Amniotic stem cell (primary cell): ENCODE data around the gene CD101.
"Not testable (repeated sequence)": the region's sequence is repeated elsewhere in the genome, so short reads cannot be mapped to it uniquely, and the experiment has no call there.

Experiments
- DNase-seq: peaks from one replicate; lab custom pipeline; 2025; lab: John Stamatoyannopoulos, UW

Gene CD101, protein sequence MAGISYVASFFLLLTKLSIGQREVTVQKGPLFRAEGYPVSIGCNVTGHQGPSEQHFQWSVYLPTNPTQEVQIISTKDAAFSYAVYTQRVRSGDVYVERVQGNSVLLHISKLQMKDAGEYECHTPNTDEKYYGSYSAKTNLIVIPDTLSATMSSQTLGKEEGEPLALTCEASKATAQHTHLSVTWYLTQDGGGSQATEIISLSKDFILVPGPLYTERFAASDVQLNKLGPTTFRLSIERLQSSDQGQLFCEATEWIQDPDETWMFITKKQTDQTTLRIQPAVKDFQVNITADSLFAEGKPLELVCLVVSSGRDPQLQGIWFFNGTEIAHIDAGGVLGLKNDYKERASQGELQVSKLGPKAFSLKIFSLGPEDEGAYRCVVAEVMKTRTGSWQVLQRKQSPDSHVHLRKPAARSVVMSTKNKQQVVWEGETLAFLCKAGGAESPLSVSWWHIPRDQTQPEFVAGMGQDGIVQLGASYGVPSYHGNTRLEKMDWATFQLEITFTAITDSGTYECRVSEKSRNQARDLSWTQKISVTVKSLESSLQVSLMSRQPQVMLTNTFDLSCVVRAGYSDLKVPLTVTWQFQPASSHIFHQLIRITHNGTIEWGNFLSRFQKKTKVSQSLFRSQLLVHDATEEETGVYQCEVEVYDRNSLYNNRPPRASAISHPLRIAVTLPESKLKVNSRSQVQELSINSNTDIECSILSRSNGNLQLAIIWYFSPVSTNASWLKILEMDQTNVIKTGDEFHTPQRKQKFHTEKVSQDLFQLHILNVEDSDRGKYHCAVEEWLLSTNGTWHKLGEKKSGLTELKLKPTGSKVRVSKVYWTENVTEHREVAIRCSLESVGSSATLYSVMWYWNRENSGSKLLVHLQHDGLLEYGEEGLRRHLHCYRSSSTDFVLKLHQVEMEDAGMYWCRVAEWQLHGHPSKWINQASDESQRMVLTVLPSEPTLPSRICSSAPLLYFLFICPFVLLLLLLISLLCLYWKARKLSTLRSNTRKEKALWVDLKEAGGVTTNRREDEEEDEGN

DNA sequence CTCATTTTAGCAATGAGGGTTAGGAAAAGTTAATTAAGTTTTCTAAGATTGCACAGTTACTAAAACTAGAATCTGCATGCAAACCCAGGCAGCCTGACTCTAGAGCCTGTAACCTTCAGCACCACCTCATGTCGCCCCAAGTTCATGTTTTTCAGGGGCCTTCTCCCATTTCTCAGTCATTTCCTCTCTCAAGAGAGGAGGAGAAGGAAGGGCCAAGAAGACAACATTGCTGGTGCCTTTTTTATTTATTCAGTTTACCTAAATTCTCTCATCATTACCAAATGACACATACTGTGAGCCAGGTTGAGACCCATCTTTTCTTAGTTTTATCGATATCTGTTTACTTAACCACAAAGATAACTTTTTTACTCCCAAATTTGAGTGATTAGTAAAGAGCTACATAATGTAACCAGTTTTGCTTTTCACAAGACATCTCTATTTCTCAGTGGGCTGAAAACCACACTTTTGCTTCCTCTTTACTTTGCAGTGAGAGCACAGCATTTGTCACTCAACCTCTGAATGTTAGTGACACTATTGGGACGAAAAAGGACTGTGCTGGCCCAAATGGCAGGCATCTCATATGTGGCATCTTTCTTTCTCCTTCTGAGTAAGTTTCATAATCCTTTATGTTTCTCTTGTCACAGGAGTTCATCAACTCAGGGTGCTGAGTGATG lies at the start of gene CD101:
Gene CD101 (plus strand): TSS at position 507 of the 674 bp plus-strand sequence. CDS start 58 bp downstream, at position 565.
- no peak for DNase-seq

DNA sequence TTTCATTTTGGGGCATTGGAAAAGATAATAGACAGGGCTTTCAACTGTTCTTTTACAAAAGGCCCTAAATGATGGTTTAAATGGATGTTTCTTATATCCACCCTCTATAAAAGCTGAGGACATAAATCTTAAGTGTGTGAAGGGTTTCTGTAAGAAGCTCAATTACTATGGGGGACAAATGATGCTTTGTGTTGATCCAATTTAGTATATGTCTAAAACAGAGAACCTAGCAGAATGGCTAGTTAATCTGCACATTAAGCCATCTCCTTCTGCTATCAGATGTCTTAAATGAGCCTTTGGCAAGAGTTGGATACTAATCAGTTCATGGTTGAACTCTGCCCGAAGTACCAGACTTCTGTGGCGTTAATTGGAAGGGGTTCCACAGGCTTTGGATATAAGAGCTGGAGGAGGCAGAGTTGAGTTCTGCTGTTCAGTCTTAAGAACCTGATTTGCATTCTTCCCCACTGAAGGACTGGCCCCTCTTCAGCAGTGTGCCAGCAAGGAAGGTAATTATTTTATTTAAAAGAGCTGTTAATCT lies 48.8 kb upstream of the CD101 start:
- DNase-seq, result no peak

DNA sequence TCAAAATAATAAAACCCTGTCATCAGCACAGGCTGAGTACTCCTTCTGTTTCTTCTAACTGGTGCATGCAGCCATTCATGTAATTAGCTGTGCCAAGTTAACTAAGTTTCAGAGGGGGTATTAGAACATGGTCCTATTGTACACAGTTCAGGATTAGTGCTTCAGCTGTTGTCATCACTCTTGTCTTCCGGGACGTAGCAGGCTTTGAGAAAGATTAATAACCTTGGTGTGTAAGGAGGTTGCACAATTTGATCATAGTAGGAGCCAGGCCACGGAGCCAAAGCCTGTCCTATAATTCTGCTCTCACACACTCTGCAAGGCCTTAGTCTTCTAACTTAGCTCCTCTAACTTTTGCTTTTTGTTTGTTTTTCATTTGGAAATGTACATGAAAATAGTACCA lies 47.1 kb upstream of the CD101 start:
- DNase-seq, result no peak

DNA sequence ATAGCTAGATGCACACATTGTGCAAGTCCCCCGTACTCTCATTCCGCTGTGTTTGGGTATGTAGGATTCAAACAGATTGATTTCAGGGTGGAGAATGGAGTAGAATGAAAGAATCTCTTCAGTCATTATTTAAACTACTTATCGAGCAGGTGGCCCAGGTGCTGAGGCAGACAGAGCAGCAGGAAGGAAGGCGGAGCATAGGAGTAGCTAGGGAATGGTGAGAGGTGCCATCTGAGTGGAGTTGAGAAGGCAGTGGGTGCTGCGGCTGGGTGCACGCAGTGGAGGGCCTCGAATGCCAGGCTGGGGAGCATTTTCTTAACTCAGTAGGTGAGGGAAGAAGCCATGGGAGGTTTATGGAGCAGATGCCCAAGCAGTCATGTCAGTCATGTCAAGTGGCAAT lies 45.2 kb upstream of the CD101 start:
- DNase-seq, result no peak

DNA sequence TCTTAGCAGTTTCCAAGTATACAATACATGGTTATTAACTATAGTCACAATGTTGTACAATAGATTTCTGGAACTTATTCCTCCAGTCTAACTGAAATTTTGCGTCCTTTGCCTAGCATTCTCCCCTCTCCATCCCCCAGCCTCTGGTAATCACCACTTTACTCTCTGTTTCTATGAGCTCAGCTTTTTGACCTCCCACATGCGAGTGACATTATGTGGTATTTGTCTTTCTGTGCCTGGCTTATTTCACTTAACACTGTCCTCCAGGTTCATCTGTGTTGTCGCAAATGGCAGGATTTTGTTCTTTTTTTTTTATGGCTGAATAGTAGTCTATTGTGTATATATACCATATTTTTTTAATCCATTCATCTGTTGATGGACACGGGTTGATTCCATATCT lies 43.9 kb upstream of the CD101 start:
- no peak for DNase-seq

DNA sequence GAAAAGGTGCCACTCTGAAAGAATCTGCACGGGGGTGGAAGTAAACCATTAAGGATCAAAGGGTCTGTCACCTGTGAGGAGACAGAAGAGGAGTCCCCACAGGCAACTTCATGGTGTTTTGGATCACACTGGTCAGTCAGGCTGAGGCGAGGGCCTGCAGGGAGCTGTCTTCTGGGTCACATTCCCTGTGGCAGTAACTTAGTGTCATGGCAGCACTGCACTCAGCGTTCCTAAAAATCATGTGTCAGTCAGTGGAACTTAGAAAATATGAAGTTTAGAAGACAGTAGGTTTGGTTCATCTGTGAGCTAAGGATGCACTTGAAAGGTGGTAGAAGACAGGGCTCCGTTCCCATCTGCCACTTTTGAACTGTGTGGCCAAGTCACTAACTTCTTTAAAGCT lies 43.5 kb upstream of the CD101 start:
- no peak for DNase-seq

DNA sequence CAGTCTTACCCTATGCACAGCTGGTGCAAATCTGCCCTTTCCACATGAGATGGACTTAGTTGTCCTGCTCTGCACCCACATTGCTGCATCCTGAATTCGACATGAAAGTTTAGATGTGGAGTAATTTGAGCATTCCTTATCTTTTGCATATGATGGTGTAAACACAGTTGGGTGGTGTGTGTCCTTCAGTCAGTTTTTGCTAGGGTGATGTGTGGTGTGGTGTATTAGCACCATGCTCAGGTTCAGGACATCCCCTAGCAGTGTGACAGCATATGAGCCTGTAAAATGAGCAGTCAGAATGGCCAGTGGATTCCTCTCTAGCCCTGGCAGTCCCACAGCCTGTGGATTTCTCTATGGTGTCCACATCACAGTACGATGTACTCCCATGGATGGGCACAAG lies 42.6 kb upstream of the CD101 start:
- DNase-seq, result no peak

DNA sequence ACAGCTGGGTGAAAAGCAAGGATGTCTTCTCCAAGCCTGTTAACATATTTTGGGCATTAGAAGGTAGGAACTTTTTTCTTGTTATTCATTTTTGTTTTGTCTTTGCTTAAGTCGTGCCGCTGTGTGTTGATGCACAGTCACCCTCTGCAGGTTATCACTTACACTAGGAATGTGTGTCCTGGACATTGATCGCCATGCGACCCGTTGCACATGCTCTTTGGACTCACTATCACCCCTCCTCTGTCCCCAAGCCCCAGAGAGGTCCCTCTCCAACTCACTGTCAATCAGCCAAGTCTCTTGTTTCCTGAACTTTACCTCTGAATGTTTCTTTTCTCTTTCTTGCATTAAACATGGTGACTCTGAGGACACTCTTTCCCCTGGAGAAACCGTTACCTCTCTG lies 40.0 kb upstream of the CD101 start:
- DNase-seq, result no peak

DNA sequence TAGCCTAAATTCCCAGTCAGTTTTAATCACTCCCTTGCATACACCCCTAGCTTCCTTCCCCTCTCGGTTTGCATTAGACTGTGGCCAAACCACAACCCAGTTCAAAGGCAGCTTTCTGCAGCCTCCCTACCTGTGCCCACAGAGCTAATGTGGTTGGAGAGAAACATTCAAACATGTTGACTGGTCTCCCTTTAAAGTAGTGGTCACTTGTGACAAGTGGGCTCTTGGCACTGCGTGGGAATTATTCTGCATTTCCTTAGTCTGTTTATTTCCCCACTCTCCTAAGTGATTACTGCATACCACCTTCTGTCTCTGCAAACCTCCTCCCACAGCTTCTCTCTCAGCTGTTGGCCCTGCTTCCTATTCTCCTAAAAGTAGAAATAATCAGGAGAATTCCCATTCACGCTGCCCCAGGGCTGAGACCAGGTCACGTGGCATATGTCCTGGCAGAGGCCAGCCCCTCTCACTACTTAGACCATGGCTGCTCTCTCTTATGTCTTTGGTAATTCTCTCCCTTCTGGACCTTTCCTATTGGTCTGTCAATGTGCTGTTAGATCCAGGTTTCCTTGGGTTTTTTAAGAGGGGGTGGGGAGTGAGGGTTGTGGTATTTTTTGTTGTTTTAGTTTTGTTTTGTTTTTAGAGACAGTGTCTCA lies 38.4 kb upstream of the CD101 start:
- DNase-seq, result no peak

DNA sequence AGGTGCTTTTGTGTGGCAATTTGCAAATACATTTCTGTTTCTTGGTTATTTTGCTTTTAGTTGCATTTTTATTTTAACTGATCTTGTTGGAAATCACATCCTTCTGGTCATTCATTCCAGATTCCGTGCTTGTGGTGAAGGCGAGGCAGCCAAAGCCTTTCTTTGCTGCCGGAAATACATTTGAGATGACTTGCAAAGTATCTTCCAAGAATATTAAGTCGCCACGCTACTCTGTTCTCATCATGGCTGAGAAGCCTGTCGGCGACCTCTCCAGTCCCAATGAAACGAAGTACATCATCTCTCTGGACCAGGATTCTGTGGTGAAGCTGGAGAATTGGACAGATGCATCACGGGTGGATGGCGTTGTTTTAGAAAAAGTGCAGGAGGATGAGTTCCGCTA lies 34.8 kb upstream of the CD101 start:
- no peak for DNase-seq

DNA sequence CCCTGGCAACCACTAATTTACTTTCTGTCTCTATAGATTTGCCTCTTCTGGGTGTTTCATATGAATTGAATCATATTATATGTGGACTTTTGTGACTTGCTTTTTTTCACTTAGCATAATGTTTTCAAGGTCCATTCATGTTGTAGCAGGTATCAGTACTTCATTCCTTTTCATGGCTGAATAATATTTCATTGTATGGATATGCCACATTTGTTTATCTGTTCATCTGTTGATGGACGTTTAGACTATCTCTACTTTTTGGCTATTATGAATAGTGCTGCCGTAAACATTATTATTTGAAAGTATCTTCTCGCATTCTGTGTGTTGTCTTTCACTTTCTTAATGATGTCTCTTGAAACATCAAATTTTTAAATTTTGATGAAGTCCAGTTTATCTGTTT lies 32.8 kb upstream of the CD101 start:
- no peak for DNase-seq

DNA sequence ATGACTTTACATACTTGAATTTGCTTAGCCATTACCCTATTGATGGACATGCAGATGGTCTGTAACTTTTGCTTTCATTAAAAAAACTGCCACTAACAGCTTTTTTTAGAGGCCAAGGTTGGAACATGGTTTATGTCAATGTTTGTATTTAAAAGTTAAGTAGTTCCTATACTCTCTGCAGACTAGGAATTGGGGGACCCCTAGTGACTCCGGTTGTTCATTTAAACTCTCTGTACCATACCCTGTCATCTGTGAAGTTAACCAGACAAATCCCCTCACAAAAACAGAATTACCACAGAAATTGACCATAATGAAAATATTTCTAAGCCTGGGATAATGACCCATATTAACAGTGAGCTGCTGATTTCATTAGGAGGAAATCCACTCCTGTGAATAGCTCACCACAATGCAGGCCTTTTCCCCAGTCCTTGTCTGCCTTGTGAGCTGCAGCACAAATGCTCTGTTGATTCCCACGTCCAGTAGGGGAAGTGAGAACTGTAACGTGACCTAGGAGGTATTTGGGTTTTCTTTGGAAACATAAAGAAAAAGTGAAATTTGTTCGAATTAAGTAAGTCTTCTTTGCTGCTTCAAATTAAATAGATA lies 30.2 kb upstream of the CD101 start:
- DNase-seq, result no peak

DNA sequence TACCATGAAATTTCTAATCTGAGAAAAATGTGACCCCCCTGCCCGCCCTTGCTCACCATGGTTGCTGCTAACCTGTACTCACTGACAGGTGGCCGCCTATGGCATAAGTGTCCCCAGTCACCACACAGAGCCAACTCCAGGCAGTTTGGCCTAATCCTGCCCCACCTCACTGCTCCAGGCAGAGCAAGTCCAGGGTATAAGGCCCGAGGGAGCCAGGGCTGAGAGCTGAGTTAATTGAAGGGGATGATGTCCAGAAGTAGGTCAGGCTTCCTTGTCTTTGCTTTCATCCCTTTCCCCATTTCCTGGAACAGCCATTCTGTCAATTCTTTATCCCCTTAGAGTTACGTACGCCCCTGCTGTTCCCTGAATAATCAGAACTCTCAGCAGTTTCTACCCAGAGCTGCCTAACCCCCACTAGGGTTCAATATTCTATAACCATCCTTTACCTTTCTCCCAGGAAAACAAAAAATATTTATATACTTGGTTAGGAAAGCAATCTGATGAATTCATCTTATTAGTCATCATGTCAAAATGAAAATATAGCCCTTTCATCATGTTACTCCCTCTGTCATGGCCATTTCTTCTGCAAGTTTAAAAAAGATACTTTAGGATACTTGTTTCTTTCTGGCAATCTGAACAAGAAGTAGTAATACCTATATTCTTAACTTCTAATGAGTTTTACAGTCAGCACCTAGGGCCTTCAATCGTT lies 29.4 kb upstream of the CD101 start:
- no peak for DNase-seq

DNA sequence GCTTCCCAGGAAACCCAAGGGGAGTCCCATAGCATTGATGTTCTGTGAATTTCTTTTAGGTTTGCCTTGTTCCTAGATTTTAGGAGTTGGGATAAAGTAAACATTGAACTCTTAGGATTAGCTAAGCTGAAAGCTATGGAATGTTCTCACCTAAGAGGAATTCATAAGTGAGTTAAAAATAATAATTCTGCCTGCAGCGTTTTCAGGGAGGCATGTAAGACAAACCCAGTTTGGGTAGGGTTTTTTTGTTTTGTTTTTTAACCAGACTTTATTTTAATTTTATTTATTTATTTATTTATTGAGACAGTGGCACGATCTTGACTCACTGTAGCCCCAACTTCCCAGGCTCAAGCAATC lies 28.9 kb upstream of the CD101 start:
- DNase-seq, result no peak

DNA sequence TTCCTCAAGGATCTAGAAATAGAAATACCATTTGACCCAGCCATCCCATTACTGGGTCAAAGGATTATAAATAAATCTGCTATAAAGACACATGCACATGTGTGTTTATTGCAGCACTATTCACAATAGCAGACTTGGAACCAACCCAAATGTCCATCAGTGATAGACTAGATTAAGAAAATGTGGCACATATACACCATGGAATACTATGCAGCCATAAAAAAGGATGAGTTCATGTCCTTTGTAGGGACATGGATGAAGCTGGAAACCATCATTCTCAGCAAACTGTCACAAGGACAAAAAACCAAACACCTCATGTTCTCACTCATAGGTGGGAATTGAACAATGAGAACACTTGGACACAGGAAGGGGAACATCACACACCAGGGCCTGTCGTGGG lies 21.3 kb upstream of the CD101 start:
- DNase-seq, result not testable (repeated sequence)

DNA sequence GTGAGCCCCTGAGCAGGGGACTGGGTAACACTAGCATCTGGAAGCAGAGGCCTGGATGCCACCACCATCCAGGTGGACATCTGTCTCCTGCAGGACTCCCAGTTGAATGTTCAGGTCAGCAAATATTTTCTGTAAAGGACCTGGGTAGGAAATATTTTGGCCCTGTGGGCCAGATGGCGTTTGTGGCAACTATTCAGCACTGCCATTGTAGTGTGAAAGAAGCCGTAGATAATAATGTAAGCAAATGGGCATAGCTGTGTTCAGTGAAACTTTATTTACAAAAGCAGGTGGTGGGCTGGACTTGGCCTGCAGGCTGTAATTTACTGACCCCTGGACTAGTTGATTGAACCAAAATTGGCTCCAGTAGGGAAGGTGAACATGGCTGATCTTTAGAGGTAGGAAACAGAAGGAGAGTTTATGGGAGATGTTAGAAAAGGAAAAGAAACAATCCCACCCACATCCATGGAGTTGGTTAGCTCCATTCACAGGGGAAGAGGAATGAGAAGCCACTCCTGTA lies 20.0 kb upstream of the CD101 start:
- no peak for DNase-seq

DNA sequence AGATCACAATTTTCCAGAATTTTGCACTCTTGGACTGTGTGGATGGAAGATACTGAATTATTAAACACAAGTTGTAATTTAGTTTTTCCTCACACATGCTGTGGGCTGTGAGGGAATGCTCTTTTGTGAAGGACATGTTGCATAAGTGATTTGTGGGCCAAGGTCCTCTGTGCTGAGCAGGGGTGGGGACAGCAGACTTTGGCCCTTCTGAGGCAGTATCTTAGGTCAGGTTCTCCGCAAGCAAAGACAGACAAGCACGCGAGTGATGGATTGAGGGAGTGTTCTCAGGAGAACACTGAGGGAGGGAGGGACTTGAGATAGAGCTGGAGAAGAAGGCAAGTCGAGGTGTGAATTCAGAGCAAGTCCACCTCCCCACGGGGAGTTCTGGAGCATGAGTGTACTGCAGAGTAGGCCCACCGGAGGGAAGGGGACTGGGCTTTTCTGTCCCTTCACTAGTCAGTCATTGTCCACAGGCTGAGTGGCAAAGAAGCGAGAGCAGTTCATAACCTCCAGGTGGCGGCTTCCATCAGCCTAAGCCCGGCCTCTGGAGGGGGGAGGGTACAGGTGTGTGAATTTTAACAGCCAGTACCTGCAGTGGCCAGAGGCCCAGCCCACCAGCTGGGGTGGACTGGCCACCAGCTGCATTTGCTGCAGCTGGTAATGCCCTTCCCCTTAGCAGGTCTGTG lies 19.1 kb upstream of the CD101 start:
- DNase-seq, result no peak

DNA sequence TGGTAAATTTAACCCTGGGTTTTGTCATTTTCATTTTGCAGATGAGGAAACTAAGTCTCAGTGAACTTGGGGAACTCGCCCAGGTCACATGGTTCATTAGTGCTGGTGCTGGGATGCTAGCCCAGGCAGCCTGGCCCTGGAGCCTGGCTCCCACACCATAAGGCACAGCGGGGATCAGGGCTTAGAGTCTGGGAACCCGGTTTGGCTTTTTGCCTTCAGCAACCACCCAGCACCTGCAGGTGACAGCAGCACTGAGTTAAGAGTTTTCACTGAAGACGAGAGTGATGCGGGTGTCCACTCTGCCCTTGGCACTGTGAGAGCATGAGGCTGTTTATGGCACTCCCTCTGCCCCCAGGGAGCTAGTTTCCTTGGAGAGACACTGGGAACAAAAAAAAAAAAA lies 18.4 kb upstream of the CD101 start:
- no peak for DNase-seq

DNA sequence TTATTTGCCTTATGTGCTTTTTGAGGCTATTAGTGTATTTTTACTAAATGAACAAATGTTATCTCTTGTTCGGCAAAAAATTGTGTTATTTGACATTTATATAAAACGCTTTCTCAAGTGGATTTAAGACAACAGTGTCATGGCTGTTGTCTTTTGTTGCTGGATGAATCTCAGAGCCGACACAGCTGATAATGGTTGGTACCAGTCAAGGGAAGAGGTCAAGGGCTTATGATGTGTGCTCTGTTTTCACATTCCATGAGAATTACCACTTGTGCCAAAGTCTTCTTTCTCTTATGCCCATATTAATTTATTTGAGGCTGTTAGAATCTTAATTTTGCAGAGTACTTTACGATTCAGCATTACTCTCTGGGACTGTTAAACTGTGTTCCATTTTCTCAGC lies 17.9 kb upstream of the CD101 start:
- DNase-seq, result no peak
